GM21360 (cell line): ENCODE measurements around the gene ORC3.
A peak's percentile ranks its signal among the peaks of the same experiment; 100 is the strongest.
"Not testable (repeated sequence)": the region's sequence is repeated elsewhere in the genome, so short reads cannot be mapped to it uniquely, and the experiment has no call there.

Experiments used
- ATAC-seq: cut with Tn5 transposase; IDR thresholded peaks from one replicate; pipeline ENCODE4 v1.9.1; 2021; ENCODE audit warnings: mild to moderate bottlenecking, moderate library complexity; ENCODE audit not compliant: unreplicated experiment

Gene ORC3

GRCh38 chr6:87658516-87658915, 68.6 kb downstream of the ORC3 start:
- ATAC-seq = no peak

- no peak for ATAC-seq
These were observed 70.4 kb downstream of the ORC3 start for GRCh38 chr6:87660226-87660911.

DNA sequence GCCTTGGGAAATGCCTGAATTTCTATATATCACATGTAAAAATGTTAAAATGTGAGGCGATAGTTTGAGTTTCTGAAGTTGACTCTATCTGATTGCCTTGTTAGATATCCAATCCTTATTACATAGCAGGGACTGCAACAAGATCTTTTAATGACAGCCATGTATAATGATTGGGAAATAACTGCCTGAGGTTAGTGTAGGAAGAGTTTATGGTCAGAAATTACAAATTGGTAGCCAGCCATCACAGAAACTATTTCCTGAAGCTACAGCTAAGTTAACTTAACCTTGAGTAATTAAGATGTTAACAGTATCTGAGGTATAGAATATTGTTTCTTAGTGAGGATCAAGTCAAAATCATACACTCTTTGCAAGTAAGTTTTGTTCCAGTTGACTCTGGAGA, 71.1 kb downstream of the ORC3 start:
- no peak for ATAC-seq

- no peak for ATAC-seq
These were observed 71.6 kb downstream of the ORC3 start for GRCh38 chr6:87661503-87661902.

DNA sequence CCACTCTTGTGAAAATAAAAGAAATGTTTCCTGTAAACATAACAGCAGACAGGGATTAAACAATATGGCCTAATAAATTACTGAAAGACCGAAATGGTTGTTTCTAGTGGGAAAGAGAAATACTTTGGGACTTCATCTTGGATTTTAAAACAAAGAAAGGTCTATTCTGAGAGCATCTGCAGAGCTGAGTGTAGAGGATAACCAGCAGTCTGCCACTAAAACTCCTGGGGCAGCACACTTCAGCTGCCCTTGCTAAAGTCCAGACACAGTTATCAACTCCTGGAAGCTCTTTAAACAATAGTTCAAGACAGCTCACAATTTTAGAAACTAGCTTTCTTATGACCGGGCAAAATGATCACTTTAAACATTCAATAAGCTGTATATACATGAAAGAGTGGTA, 73.5 kb downstream of the ORC3 start:
- no peak for ATAC-seq

- no peak for ATAC-seq
These were observed 75.1 kb downstream of the ORC3 start for GRCh38 chr6:87664921-87665485.

GRCh38 chr6:87667032-87667431, 77.1 kb downstream of the ORC3 start:
- ATAC-seq = no peak

DNA sequence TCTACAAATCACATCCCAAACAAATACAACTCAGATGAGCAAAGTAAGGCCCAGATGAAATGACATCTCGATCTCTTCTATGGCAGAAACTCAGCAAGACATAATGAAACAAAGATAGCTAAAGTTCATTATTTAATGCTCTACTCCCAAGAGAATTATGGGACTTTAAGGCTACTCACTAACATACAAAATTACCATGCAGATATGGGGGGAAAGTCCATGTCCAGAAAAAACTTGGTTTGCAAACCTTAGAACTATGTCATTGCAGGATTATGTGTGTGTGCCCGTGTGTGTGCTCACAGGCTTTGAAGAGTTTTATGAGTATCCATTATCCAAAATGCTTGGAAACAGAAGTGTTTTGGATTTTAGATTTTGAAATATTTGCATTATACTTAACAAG, 78.1 kb downstream of the ORC3 start:
- ATAC-seq = no peak

DNA sequence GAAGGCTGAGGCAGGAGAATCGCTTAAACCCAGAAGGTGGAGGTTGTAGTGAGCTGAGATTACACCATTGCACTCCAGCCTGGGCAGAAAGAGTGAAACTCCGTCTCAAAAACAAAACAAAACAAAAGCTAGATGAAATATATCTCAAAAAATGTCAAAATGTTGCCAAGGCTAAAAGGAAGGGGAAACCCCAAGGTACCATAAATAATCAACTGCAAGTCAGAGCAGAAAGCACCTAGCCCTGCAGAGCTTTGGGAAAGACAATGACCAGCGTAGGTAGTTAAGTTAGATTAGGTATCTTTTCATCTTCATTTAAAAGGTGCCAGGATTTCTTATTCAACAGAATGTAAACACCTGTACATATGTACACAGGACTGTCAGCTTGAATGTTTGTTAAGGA, 79.1 kb downstream of the ORC3 start:
- ATAC-seq = peak; percentile 61

DNA sequence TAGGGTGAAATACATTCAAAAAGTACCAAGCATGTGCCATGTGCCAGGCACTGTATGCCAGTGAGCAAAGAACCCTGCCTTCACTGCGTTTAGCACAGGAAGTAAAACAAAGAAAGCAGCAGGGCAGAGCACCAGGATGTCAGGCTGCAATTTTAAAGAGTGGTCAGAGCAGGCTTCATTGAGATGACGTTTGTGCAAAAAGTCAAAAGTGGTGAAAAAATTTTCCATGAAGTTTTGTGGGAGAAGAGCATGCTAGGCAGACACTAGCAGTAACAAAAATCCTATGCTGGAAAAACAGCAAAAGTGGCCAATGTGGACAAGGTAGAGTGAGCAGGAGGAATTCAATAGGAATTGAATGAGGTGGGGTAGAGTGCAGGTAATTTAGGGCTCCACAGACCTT, 80.8 kb downstream of the ORC3 start:
- no peak for ATAC-seq

GRCh38 chr6:87671555-87672029, 81.7 kb downstream of the ORC3 start:
- ATAC-seq = no peak

GRCh38 chr6:87672641-87673040, 82.7 kb downstream of the ORC3 start:
- ATAC-seq = no peak

- ATAC-seq = no peak
These were observed 83.3 kb downstream of the ORC3 start for GRCh38 chr6:87673237-87673636.

DNA sequence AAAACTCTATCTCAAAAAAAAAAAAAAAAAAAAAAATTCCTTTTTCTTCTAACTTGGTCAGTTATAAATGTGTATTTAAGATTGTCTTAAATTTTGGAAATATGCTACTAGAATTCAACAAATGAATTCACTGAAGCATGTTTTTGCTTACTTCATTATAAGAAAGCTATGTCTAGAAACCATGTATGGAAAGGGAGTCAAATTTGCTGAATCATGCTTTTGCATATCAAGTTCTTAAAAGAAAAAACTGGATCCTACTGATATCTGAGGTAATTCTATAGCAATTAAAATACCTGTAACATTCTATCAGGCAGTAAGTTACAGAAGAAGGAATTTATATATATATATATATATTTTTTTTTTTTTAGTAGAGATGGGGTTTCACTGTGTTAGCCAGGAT, 84.4 kb downstream of the ORC3 start:
- no peak for ATAC-seq

- ATAC-seq = no peak
These were observed 85.2 kb downstream of the ORC3 start for GRCh38 chr6:87675004-87675681.

DNA sequence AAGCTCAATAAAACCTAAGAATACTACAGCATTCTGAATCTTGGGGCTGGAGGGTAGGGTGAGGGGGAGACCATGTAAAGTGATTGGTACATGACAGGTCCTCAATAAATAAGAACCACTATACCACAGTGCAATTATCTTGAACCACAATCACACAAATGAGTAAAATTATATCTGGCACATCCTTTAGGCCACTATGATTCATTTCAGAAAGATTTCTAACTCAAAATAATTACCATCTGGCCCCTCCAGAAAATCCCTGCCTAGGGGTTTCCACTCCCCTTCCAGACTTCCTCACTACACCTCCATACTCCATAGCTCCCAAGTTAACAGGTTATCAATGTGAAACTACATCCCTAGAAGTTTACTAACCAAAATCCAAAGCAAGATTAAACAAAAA, 92.4 kb downstream of the ORC3 start:
- ATAC-seq = no peak

GRCh38 chr6:87683890-87684289, 94.0 kb downstream of the ORC3 start:
- ATAC-seq = no peak

GRCh38 chr6:87684895-87685654, 95.1 kb downstream of the ORC3 start:
- no peak for ATAC-seq

DNA sequence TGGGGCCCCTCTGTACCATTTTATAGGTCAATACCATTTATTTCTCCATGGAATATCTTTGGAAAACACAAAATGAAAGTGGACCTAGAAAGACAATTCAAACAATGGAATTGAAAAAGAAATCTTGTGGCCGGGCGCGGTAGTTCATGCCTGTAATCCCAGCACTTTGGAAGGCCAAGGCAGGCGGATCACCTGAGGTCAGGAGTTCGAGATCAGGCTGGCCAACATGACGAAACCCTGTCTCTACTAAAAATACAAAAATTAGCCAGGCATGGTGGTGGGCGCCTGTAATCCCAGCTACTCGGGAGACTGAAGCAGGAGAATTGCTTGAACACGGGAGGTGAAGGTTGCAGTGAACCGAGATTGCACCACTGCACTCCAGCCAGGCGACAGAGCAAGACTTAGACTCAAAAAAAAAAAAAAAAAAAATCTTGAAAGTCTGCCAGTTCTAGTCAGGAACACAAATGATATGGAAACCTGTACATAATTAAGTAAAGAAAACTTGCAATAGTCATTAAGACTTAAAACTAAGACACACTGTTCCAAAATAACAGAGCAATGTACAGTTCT, 96.8 kb downstream of the ORC3 start:
- not testable (repeated sequence) for ATAC-seq

DNA sequence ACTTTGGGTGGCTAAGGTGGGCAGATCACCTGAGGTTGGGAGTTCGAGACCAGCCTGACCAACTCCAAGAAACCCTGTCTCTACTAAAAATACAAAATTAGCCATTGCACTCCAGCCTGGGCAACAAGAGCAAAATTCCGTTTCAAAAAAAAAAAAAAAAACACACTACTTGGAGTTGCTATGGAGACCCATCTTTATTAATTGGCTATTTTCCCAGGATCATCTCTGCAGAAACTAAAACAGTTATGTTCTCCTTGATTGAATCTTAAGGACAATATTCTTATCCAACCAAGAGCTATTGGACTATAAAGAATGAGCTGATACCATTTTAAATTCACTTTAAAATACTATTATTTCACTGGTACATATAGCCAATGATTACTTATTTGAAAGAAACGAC, 97.4 kb downstream of the ORC3 start:
- ATAC-seq = no peak

GRCh38 chr6:87687893-87688292, 98.0 kb downstream of the ORC3 start:
- not testable (repeated sequence) for ATAC-seq
